ENCODE data around the gene TXNIP. TPM values are rescaled to one million over a fixed set of nuclear protein-coding genes. Genes with fewer than 3 reads are reported as not detected.

TXNIP gene
- total RNA-seq, 2 donors from 2014 or later = 618 to 736 TPM

DNA sequence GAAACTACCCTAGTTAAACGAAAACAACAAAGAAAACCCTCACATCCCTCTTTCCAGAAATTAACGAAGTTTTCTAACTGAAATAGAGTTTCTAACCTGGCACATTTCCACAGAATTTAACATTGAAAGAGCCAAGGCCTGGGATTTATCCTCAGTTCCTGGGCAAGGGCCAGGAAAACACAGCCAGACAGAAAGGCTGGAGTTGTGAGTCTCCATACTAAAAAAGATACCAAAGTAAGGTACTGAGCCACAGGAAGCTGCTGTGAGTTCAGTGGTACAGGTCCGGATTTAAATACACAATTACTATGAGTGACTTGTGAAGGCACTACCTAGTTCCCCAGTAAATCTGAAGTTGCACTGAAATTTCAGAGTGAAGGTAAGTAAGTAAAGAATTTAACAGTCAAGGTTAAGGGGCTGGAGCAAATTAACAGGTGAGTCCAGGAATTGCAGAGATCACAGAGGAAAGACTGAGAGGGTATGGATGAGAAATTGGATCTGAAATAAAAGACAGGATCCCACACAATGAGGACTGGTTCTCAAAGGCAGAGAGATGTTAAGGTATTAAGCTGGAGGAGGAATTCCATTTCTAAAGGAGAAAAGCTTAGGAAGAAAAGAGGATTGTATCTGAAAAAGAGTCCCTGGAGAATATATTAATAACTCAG, 39.5 kb downstream of the TXNIP start:
- TF ChIP-seq POLR2AphosphoS5 (IDR thresholded peaks at IDR 0.05) (no peak), POLR2A (IDR thresholded peaks at IDR 0.05) (no peak)
- TF ChIP-seq, protein P1, sequence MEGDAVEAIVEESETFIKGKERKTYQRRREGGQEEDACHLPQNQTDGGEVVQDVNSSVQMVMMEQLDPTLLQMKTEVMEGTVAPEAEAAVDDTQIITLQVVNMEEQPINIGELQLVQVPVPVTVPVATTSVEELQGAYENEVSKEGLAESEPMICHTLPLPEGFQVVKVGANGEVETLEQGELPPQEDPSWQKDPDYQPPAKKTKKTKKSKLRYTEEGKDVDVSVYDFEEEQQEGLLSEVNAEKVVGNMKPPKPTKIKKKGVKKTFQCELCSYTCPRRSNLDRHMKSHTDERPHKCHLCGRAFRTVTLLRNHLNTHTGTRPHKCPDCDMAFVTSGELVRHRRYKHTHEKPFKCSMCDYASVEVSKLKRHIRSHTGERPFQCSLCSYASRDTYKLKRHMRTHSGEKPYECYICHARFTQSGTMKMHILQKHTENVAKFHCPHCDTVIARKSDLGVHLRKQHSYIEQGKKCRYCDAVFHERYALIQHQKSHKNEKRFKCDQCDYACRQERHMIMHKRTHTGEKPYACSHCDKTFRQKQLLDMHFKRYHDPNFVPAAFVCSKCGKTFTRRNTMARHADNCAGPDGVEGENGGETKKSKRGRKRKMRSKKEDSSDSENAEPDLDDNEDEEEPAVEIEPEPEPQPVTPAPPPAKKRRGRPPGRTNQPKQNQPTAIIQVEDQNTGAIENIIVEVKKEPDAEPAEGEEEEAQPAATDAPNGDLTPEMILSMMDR (IDR thresholded peaks at IDR 0.05) = no peak
- WGBS = 2% methylated on average over 3 of the region's 3 CpGs
- no peaks in the 10 kb centered on the region for H3K36me3 ChIP-seq
- DNase-seq (ENCODE audit: low spot score) = no peak
- H3K4me1 ChIP-seq (replicated peaks) = peaks cover 5% of the 10 kb centered on the region
- no peaks in the 10 kb centered on the region for H3K27me3 ChIP-seq (replicated peaks; ENCODE audit: insufficient read depth)
- H3K4me3 ChIP-seq = peak overlapping the region; percentile 55 to 80
- peak overlapping the region; percentile 78 to 97 for H3K27ac ChIP-seq
- intact Hi-C loops (cut with DNase I) = no loop called here
- H3K9me3 ChIP-seq = no peaks in the 10 kb centered on the region

- H3K27me3 ChIP-seq (replicated peaks; ENCODE audit: insufficient read depth) = no peaks in the 10 kb centered on the region
- intact Hi-C loops (cut with DNase I) = no loop called here
- peak overlapping the region; percentile 55 to 80 for H3K4me3 ChIP-seq
- no peak for DNase-seq (ENCODE audit: low spot score)
- no peaks in the 10 kb centered on the region for H3K9me3 ChIP-seq
- peaks cover 5% of the 10 kb centered on the region for H3K4me1 ChIP-seq (replicated peaks)
- peak overlapping the region; percentile 78 to 97 for H3K27ac ChIP-seq
- no peak for TF ChIP-seq POLR2A (IDR thresholded peaks at IDR 0.05)
- no peak for TF ChIP-seq POLR2AphosphoS5 (IDR thresholded peaks at IDR 0.05)
- TF ChIP-seq, protein P1 (IDR thresholded peaks at IDR 0.05) = no peak
- H3K36me3 ChIP-seq = no peaks in the 10 kb centered on the region
Measured at GRCh38 chr1:145956361-145956760, 40.0 kb downstream of the TXNIP start.

GRCh38 chr1:145955436-145955835, 40.9 kb downstream of the TXNIP start:
- Histone ChIP-seq H3K27me3 (replicated peaks; ENCODE audit: insufficient read depth) (no peaks in the 10 kb centered on the region), H3K4me1 (replicated peaks) (peaks cover 5% of the 10 kb centered on the region), H3K36me3 (no peaks in the 10 kb centered on the region), H3K27ac (peak overlapping the region; percentile 11 to 97), H3K9me3 (no peaks in the 10 kb centered on the region), H3K4me3 (no peak overlapping the region)
- 34% methylated on average over 2 of the region's 2 CpGs for WGBS
- intact Hi-C loops (cut with DNase I) = no loop called here
- TF ChIP-seq POLR2A (IDR thresholded peaks at IDR 0.05) (no peak), POLR2AphosphoS5 (IDR thresholded peaks at IDR 0.05) (no peak)
- TF ChIP-seq, protein P1 (IDR thresholded peaks at IDR 0.05) = no peak
- no peak for DNase-seq (ENCODE audit: low spot score)

DNA sequence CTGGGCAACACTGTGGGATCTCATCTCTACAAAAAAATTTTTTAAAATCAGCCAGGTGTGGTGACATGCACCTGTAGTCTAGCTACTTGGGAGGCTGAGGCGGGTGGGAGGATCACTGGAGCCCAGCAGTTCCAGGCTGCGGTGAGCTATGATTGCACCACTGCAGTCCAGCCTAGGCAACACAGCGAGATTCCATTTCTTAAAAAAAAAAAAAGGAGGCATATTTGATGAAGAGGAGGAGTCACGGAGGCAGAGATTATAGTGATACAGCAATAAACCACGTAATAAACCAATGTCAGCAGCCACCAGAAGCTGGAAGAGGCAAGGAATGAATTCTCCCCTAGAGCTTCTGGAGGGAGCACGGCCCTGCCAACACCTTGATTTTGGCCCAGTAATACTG, 42.5 kb downstream of the TXNIP start:
- WGBS = 67% methylated on average over 6 of the region's 6 CpGs
- intact Hi-C loops (cut with DNase I) = no loop called here
- Histone ChIP-seq H3K9me3 (no peaks in the 10 kb centered on the region), H3K27ac (peak overlapping the region; percentile 16 to 97), H3K27me3 (replicated peaks; ENCODE audit: insufficient read depth) (no peaks in the 10 kb centered on the region), H3K4me1 (replicated peaks) (peaks cover 5% of the 10 kb centered on the region), H3K4me3 (no peak overlapping the region), H3K36me3 (no peaks in the 10 kb centered on the region)
- DNase-seq (ENCODE audit: low spot score) = no peak
- TF ChIP-seq POLR2A (IDR thresholded peaks at IDR 0.05) = no peak
- no peak for TF ChIP-seq POLR2AphosphoS5 (IDR thresholded peaks at IDR 0.05)
- TF ChIP-seq, protein P1 (IDR thresholded peaks at IDR 0.05) = no peak

GRCh38 chr1:145952903-145953302, 43.5 kb downstream of the TXNIP start:
- no peak overlapping the region for H3K4me3 ChIP-seq
- no peaks in the 10 kb centered on the region for H3K36me3 ChIP-seq
- intact Hi-C loops (cut with DNase I) = no loop called here
- WGBS = 99% methylated on average over 3 of the region's 3 CpGs
- no peaks in the 10 kb centered on the region for H3K27me3 ChIP-seq (replicated peaks; ENCODE audit: insufficient read depth)
- no peak overlapping the region for H3K27ac ChIP-seq
- peaks cover 5% of the 10 kb centered on the region for H3K4me1 ChIP-seq (replicated peaks)
- no peaks in the 10 kb centered on the region for H3K9me3 ChIP-seq
- no peak for DNase-seq (ENCODE audit: low spot score)
- TF ChIP-seq, protein P1 (IDR thresholded peaks at IDR 0.05) = no peak
- no peak for TF ChIP-seq POLR2AphosphoS5 (IDR thresholded peaks at IDR 0.05)
- no peak for TF ChIP-seq POLR2A (IDR thresholded peaks at IDR 0.05)

All from prostate gland (tissue), 2 donors.